Endothelial cell of umbilical vein (primary cell): Measurements from ENCODE around the gene CCDC60.

Experiments used
- EZH2 ChIP-seq: IDR thresholded peaks from 2 replicates; pipeline ENCODE4 v1.6.1; 2012; ENCODE audit warnings: borderline replicate concordance, low read depth, mild to moderate bottlenecking, moderate library complexity, low read length, inconsistent platforms; ENCODE audit not compliant: severe bottlenecking
- FOS ChIP-seq: IDR thresholded peaks from 2 replicates; pipeline ENCODE4 v1.6.1; 2011; ENCODE audit warnings: mild to moderate bottlenecking, low read length, moderate library complexity, borderline replicate concordance; ENCODE audit not compliant: insufficient read depth
- JUN ChIP-seq: IDR thresholded peaks from 2 replicates; pipeline ENCODE4 v1.6.1; 2011; ENCODE audit warnings: borderline replicate concordance, low read depth; ENCODE audit not compliant: insufficient read length, insufficient read depth
- POLR2A ChIP-seq: IDR thresholded peaks from 2 replicates; pipeline ENCODE4 v1.6.1; 2012; ENCODE audit warnings: low read depth, mild to moderate bottlenecking, control low read depth, low read length
- POLR2AphosphoS5 ChIP-seq: IDR thresholded peaks from 2 replicates; pipeline ENCODE4 v1.6.1; 2012; ENCODE audit warnings: low read depth, mild to moderate bottlenecking, control low read depth, low read length, moderate library complexity; ENCODE audit not compliant: insufficient read depth
- TF ChIP-seq, protein P1 (sequence below), 2 donors: IDR thresholded peaks; 1 replicate in 1 of 2; 2 replicates in 1 of 2; pipeline ENCODE4 v1.5.1; 2011; ENCODE audit warnings: low read length in 2 of 2, mild to moderate bottlenecking in 2 of 2, moderate library complexity in 2 of 2, control low read depth in 1 of 2, inconsistent platforms in 1 of 2, low read depth in 1 of 2; ENCODE audit not compliant: insufficient read depth in 1 of 2; ENCODE audit errors: extremely low read depth in 1 of 2
- TF ChIP-seq, protein P2 (sequence below): IDR thresholded peaks from 2 replicates; pipeline ENCODE4 v1.6.1; 2011; ENCODE audit not compliant: insufficient read depth, insufficient read length

DNA sequence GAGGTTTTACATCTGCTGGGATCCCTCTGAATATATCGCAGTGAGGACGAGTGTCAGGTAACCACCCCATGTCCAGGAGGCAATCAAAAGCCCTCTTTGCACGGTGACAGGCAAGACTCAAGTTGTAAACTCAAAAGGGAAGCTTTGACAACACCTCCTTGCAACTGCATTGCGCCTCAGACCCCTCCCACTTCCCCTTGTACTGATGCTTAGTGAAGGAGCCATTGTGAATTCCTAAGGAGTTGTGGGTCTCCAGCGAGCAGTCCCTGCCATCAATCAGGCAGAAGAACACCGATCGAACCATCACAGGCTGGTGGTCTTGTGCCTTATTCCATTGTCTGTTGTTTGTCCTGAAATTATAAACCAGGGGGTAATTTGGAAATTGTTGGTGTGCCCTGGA lies 112.6 kb downstream of the CCDC60 start:
- TF ChIP-seq, protein P1, sequence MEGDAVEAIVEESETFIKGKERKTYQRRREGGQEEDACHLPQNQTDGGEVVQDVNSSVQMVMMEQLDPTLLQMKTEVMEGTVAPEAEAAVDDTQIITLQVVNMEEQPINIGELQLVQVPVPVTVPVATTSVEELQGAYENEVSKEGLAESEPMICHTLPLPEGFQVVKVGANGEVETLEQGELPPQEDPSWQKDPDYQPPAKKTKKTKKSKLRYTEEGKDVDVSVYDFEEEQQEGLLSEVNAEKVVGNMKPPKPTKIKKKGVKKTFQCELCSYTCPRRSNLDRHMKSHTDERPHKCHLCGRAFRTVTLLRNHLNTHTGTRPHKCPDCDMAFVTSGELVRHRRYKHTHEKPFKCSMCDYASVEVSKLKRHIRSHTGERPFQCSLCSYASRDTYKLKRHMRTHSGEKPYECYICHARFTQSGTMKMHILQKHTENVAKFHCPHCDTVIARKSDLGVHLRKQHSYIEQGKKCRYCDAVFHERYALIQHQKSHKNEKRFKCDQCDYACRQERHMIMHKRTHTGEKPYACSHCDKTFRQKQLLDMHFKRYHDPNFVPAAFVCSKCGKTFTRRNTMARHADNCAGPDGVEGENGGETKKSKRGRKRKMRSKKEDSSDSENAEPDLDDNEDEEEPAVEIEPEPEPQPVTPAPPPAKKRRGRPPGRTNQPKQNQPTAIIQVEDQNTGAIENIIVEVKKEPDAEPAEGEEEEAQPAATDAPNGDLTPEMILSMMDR (IDR thresholded peaks at IDR 0.05; ENCODE audit: extremely low read depth in 1 of 2, insufficient read depth in 1 of 2, low read depth in 1 of 2, low read length in 2 of 2), result no peak
- TF ChIP-seq EZH2 (no peak), POLR2A (no peak), POLR2AphosphoS5 (no peak), JUN (no peak), FOS (no peak)
- TF ChIP-seq, protein P2, sequence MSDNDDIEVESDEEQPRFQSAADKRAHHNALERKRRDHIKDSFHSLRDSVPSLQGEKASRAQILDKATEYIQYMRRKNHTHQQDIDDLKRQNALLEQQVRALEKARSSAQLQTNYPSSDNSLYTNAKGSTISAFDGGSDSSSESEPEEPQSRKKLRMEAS, result no peak
